ENCODE measurements around the gene PRKN.

- no peak for TF ChIP-seq CTCF (IDR thresholded peaks at IDR 0.05; ENCODE audit: borderline replicate concordance, extremely low read depth, low read length, poor library complexity, severe bottlenecking)
- no peak for TF ChIP-seq EZH2 (IDR thresholded peaks at IDR 0.05; ENCODE audit: borderline replicate concordance, low read depth, low read length, severe bottlenecking)
Measured at GRCh38 chr6:161748535-161749416, 978.8 kb downstream of the PRKN start.

Data from DND-41 (cell line).